Activated T-helper 9 cell treated with anti-CD3 and anti-CD28 coated beads, Interleukin-2, amount 50 U/mL, for 16 hours (primary cell): ENCODE data around the gene BMP7.
"Not testable (repeated sequence)": the region's sequence is repeated elsewhere in the genome, so short reads cannot be mapped to it uniquely, and the experiment has no call there.

Experiments used
- DNase-seq: peaks from one replicate; pipeline ENCODE4 v3.0.0-alpha.2; 2020; ENCODE audit warnings: low read depth

BMP7 gene

GRCh38 chr20:57249073-57249472, 17.4 kb downstream of the BMP7 start:
- DNase-seq: no peak

- DNase-seq: no peak
Observed at GRCh38 chr20:57248132-57248797, 18.2 kb downstream of the BMP7 start.

- DNase-seq: no peak
Observed at GRCh38 chr20:57247292-57247965, 19.0 kb downstream of the BMP7 start.

DNA sequence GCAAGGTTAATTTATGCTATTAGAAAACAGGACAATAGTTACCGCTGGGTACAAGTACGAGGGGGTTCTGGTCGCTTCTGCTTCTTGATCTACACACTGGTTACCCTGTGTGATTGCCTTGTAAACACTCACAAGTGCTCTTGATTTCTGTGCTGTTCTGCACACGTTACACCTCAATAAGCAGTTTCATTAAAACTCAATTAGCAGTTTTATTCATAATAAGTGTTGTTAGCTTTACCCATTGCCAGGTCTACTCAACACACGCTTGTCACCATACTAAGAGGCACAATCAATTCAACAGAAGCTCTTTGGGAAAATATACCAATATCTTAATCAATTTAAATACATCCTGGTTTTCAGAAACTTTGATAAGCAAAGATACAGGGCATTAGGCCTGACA, 20.4 kb downstream of the BMP7 start:
- DNase-seq: no peak

DNA sequence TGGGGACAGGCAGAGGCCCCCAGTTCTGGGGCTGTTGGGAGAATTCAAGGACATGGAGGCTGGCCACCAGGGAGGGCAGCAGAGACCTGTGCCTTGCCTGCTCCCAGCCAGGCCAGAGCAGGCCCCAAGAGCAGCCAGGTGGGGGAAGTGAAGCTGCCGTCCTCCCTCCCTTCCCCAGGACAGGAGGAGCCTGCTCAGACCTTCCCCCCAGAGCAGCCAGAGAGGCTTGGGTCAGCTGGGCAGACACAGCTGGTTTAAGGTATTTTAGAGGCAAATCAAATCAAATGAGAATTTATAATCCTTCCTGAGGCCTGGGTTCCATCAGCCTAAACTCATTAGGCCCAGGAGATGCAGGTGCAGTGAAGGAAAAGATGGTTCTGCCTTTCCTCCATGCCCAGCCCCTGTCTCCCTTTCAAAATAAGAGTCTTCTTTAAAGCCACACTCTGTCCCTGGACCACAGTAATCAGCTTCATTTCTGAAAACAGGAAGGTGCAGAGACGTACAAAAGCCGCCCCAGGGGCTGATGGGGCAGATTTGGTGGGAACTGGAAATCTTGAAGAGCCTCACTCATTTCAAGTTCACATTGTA, 21.7 kb downstream of the BMP7 start:
- no peak for DNase-seq

- no peak for DNase-seq
Observed at GRCh38 chr20:57244221-57244585, 22.2 kb downstream of the BMP7 start.

DNA sequence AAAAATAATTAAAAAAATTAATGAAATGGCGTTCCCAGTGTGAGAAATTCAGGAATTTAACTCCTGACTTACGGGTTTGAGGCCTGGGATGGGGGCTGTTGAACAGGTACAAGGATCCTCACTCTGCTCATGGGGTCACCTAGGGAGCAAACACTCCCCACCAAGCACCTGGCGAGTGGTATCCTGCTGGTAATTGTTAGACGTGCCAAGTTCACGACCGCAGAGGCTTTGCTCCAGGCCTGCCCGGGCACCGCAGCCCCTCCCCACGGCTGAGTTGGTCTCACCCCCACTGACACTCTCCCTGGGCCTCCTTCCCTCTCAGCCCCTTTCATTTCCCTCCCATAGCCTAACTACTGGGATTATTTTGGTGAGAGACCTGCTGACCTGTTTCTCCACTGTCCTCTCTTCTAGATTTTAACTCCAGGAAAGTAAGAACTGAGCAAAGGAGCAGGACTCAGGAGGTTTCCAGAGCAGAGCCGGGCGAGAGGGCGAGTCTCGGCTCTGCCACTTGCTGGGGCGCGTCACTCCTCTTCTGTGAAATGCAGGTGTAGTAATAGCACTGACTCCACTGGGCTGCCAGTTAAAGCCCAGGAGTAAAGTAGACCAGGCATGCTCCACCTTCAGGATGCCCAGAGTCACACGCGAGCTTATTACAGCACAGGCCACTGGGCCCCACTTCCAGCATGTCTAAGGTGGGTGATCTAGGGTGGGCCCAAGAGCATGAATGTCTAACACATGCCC, 22.8 kb downstream of the BMP7 start:
- no peak for DNase-seq

DNA sequence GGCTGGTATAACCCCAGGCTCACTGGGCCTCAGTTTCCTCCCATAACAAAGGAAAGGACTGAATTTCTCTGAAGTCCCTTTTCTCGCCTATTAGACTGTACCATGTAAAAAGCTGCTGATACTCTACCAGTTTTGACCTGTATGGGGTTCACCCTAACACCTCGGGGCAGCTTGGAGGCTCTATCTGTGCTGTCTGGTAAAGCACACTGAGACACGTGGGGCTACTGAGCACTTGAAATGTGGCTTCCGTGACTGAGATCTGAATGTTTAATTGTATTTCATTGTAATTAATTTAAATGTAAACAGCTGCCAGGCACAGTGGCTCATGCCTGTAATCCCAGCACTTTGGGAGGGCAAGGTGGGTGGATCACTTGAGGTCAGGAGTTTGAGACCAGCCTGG, 24.0 kb downstream of the BMP7 start:
- DNase-seq: no peak

- DNase-seq: no peak
Observed at GRCh38 chr20:57241363-57241991, 25.0 kb downstream of the BMP7 start.

DNA sequence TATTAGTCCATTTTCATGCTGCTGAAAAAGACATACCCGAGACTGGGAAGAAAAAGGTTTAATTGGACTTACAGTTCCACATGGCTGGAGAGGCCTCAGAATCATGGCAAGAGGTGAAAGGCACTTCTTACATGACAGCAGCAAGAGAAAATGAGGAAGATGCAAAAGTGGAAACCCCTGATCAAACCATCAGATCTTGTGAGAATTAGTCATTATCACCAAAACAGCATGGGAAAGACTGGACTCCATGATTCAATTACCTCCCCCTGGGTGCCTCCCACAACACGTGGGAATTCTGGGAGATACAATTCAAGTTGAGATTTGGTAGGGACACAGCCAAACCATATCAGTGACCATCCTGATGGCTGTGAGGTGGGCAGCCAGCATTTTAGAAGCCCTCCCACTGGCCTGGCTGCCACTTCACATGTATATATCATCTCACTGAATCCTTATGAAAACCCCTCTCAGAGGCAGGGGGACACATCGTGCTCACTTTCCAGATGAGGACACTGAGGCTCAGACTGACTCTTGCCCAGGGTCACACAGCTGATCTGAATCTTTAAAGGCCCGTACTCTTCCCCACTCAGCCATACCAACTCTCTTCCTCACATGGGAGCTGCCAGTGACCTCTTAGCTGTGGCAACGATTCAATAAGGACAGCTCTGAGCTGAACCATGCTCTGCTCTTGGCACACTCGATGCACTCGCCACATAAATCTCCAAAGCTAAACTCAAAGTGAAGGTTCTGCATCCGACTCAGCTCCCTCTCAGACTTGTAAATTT, 25.7 kb downstream of the BMP7 start:
- DNase-seq: no peak

DNA sequence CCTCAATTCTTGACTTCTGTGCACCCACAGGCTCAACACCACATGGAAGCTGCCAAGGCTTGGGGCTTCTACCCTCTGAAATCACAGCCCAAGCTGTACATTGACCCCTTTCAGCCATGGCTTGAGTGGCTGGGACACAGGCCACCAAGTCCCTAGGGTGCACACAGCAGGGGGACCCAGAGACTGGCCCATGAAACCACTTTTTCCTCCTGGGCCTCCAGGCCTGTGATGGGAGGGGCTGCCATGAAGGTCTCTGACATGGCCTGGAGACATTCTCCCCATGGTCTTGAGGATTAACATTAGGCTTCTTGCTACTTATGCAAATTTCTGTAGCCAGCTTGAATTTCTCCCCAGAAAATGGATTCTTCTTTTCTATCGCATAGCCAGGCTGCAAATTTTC, 26.7 kb downstream of the BMP7 start:
- not testable (repeated sequence) for DNase-seq

GRCh38 chr20:57239324-57239723, 27.1 kb downstream of the BMP7 start:
- not testable (repeated sequence) for DNase-seq

- no peak for DNase-seq
Observed at GRCh38 chr20:57238089-57238488, 28.4 kb downstream of the BMP7 start.

- no peak for DNase-seq
Observed at GRCh38 chr20:57237585-57237953, 28.9 kb downstream of the BMP7 start.

DNA sequence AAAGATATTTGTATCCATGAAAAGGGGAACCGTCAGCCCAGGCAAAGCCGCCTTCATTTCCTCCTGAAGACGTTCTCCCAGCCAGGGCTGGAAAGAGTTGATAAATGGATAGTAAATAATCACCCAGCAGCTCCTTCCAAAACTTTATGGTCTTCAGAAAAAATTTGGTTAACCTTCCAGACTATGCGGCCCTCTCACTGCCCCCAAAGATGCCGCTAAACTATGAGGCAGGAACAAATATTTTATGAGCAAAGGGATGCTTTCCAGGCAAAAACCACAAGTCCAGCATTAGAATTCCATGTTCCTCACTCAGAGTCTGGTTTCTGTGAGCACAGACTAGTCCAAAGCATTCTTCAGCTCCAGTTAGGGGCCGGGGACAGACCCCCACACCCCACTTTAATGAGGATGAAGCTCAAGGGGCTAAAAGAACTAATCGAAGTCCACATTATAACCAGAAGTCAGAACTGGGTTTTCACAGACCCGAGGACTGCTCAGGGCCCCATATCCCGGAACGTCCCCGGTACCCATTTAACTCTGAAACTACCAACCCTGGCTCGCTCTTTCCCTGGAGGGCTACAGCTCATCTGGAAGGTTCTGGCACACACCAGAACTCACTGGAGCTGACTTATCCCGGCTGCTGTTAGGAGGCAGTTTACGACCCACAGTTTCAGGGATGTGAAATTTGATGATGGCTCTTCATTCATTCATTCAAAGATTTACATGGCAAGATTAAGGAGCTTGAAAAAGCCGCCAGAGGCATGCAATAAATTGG, 29.4 kb downstream of the BMP7 start:
- DNase-seq: no peak

DNA sequence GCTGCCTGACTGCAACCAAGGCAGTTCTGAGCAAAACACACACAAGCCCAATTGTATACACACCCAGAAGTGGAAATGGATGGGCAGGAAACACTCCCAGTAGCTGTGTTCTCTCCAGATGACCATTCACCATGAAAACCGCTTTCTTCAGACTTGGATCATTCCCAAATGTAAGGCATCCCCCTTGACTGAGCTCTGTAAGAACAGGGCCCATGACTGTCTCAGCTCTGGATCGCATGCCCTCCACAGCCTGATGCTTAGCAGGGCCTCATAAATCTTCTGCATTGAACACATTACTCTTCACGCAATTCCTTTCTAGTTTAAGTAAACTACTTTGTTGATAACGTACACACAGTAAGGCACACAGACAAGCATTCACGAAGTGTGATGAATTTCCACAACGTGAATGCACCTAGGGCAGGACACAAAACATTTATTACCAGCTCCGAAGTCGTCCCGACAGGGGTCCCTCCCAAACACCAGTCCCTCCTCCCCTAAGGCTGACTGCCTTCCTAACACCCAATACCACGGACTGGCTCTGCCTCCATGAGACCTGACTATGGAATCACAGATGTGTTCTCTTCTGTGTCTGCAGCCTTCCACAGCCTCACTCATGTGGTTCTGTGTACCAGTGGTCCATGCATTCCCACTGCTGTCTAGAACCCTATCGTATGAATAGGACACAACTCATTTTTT, 31.7 kb downstream of the BMP7 start:
- no peak for DNase-seq

DNA sequence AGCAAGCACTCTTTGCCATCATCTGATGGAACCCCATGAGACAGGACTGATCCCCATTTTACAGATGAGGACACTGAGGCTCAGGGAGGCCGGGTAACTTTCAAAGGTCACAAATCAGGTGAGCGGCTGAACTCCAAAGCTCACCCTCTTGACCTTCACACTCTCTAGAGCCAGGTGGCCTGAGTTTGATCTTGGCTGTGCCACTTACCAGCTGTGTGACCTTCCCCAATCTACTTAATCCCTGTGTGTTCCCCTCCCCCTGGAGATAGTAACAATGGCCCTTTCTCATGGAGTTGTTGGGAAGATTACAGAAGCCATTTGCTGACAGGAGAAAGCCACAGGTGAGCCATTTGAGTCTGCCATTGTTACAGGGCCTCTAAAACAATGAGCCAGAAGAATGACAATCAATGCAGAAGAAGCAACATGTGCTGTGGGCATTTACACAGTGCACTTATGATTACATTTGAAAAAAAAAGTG, 34.5 kb downstream of the BMP7 start:
- no peak for DNase-seq

- no peak for DNase-seq
Observed at GRCh38 chr20:57231161-57231560, 35.3 kb downstream of the BMP7 start.

DNA sequence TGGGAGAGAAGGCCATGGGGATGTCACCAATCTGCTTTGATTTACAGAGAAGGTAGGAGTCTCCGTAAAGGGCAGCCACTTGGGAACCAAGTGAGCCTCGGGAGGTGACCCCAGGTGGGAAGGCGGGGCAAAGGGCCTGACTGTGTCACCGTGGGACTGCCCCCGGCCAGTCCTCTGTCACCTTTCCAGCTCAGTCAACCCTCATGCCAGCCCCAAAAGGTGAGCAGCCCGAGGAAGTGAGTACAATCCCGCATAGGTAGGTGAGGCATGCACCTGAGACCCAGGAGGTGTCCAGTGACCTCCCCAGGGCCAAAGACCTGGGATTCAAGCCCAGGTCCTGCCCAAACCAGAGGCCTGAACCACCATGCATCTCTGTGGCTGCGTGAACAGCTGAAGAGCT, 36.2 kb downstream of the BMP7 start:
- DNase-seq: no peak

- no peak for DNase-seq
Observed at GRCh38 chr20:57229490-57229889, 37.0 kb downstream of the BMP7 start.
